ENCODE data around the gene PLP2.

PLP2 gene

GRCh38 chrX:49203536-49203935, 31.8 kb downstream of the PLP2 start:
- Histone ChIP-seq H3K27me3 (ENCODE audit: control insufficient read depth in 1 of 2, insufficient read depth in 2 of 2, low read length in 2 of 2) (peaks cover 0 to 13% of the 10 kb centered on the region in 2 donors), H3K4me3 (ENCODE audit: low read depth in 1 of 2, low read length in 2 of 2) (no peak overlapping the region), H3K4me1 (ENCODE audit: insufficient read depth, low read length) (no peaks in the 10 kb centered on the region), H3K36me3 (ENCODE audit: insufficient read depth, low read length) (no peaks in the 10 kb centered on the region), H3K9me3 (ENCODE audit: low read length) (no peaks in the 10 kb centered on the region), H3K9ac (ENCODE audit: low read length) (no peak overlapping the region), H3K27ac (ENCODE audit: low read depth, low read length) (no peak overlapping the region)

- Histone ChIP-seq H3K9me3 (ENCODE audit: low read length) (no peaks in the 10 kb centered on the region), H3K4me3 (ENCODE audit: low read depth in 1 of 2, low read length in 2 of 2) (no peak overlapping the region), H3K27ac (ENCODE audit: low read depth, low read length) (no peak overlapping the region), H3K27me3 (ENCODE audit: control insufficient read depth in 1 of 2, insufficient read depth in 2 of 2, low read length in 2 of 2) (peaks cover 0 to 13% of the 10 kb centered on the region in 2 donors), H3K4me1 (ENCODE audit: insufficient read depth, low read length) (no peaks in the 10 kb centered on the region), H3K9ac (ENCODE audit: low read length) (no peak overlapping the region), H3K36me3 (ENCODE audit: insufficient read depth, low read length) (no peaks in the 10 kb centered on the region)
Measured at GRCh38 chrX:49204017-49204416, 32.3 kb downstream of the PLP2 start.

- no peak overlapping the region for H3K4me3 ChIP-seq (ENCODE audit: low read depth in 1 of 2, low read length in 2 of 2)
- peaks cover 2 to 6% of the 10 kb centered on the region in 2 donors for H3K27me3 ChIP-seq (ENCODE audit: control insufficient read depth in 1 of 2, insufficient read depth in 2 of 2, low read length in 2 of 2)
- H3K27ac ChIP-seq (ENCODE audit: low read depth, low read length): no peak overlapping the region
- no peaks in the 10 kb centered on the region for H3K36me3 ChIP-seq (ENCODE audit: insufficient read depth, low read length)
- no peaks in the 10 kb centered on the region for H3K4me1 ChIP-seq (ENCODE audit: insufficient read depth, low read length)
- H3K9me3 ChIP-seq (ENCODE audit: low read length): no peaks in the 10 kb centered on the region
- no peak overlapping the region for H3K9ac ChIP-seq (ENCODE audit: low read length)
Measured at GRCh38 chrX:49204709-49205108, 33.0 kb downstream of the PLP2 start.

GRCh38 chrX:49205443-49205842, 33.7 kb downstream of the PLP2 start:
- Histone ChIP-seq H3K9ac (ENCODE audit: low read length) (no peak overlapping the region), H3K27me3 (ENCODE audit: control insufficient read depth in 1 of 2, insufficient read depth in 2 of 2, low read length in 2 of 2) (peaks cover 4% of the 10 kb centered on the region in 2 donors), H3K27ac (ENCODE audit: low read depth, low read length) (no peak overlapping the region), H3K36me3 (ENCODE audit: insufficient read depth, low read length) (no peaks in the 10 kb centered on the region), H3K4me3 (ENCODE audit: low read depth in 1 of 2, low read length in 2 of 2) (no peak overlapping the region), H3K9me3 (ENCODE audit: low read length) (no peaks in the 10 kb centered on the region), H3K4me1 (ENCODE audit: insufficient read depth, low read length) (no peaks in the 10 kb centered on the region)

GRCh38 chrX:49206543-49206942, 34.8 kb downstream of the PLP2 start:
- Histone ChIP-seq H3K4me1 (ENCODE audit: insufficient read depth, low read length) (no peaks in the 10 kb centered on the region), H3K27ac (ENCODE audit: low read depth, low read length) (no peak overlapping the region), H3K36me3 (ENCODE audit: insufficient read depth, low read length) (no peaks in the 10 kb centered on the region), H3K27me3 (ENCODE audit: control insufficient read depth in 1 of 2, insufficient read depth in 2 of 2, low read length in 2 of 2) (peaks cover 4% of the 10 kb centered on the region in 2 donors), H3K9ac (ENCODE audit: low read length) (no peak overlapping the region), H3K9me3 (ENCODE audit: low read length) (no peaks in the 10 kb centered on the region), H3K4me3 (ENCODE audit: low read depth in 1 of 2, low read length in 2 of 2) (no peak overlapping the region)

GRCh38 chrX:49208399-49208798, 36.7 kb downstream of the PLP2 start:
- Histone ChIP-seq H3K9ac (ENCODE audit: low read length) (no peak overlapping the region), H3K9me3 (ENCODE audit: low read length) (no peaks in the 10 kb centered on the region), H3K4me3 (ENCODE audit: low read depth in 1 of 2, low read length in 2 of 2) (no peak overlapping the region), H3K27me3 (ENCODE audit: control insufficient read depth in 1 of 2, insufficient read depth in 2 of 2, low read length in 2 of 2) (peaks cover 4% of the 10 kb centered on the region in 2 donors), H3K4me1 (ENCODE audit: insufficient read depth, low read length) (no peaks in the 10 kb centered on the region), H3K36me3 (ENCODE audit: insufficient read depth, low read length) (no peaks in the 10 kb centered on the region), H3K27ac (ENCODE audit: low read depth, low read length) (no peak overlapping the region)

- no peaks in the 10 kb centered on the region for H3K9me3 ChIP-seq (ENCODE audit: low read length)
- no peaks in the 10 kb centered on the region for H3K36me3 ChIP-seq (ENCODE audit: insufficient read depth, low read length)
- peaks cover 4% of the 10 kb centered on the region in 2 donors for H3K27me3 ChIP-seq (ENCODE audit: control insufficient read depth in 1 of 2, insufficient read depth in 2 of 2, low read length in 2 of 2)
- no peak overlapping the region for H3K9ac ChIP-seq (ENCODE audit: low read length)
- H3K4me3 ChIP-seq (ENCODE audit: low read depth in 1 of 2, low read length in 2 of 2): no peak overlapping the region
- no peak overlapping the region for H3K27ac ChIP-seq (ENCODE audit: low read depth, low read length)
- H3K4me1 ChIP-seq (ENCODE audit: insufficient read depth, low read length): no peaks in the 10 kb centered on the region
Measured at GRCh38 chrX:49209434-49210251, 37.9 kb downstream of the PLP2 start.

- Histone ChIP-seq H3K36me3 (ENCODE audit: insufficient read depth, low read length) (no peaks in the 10 kb centered on the region), H3K27me3 (ENCODE audit: control insufficient read depth in 1 of 2, insufficient read depth in 2 of 2, low read length in 2 of 2) (peaks cover 4% of the 10 kb centered on the region in 2 donors), H3K4me1 (ENCODE audit: insufficient read depth, low read length) (no peaks in the 10 kb centered on the region), H3K9ac (ENCODE audit: low read length) (no peak overlapping the region), H3K9me3 (ENCODE audit: low read length) (no peaks in the 10 kb centered on the region), H3K4me3 (ENCODE audit: low read depth in 1 of 2, low read length in 2 of 2) (no peak overlapping the region), H3K27ac (ENCODE audit: low read depth, low read length) (no peak overlapping the region)
Measured at GRCh38 chrX:49210406-49210805, 38.7 kb downstream of the PLP2 start.

- Histone ChIP-seq H3K9me3 (ENCODE audit: low read length) (no peaks in the 10 kb centered on the region), H3K4me1 (ENCODE audit: insufficient read depth, low read length) (no peaks in the 10 kb centered on the region), H3K36me3 (ENCODE audit: insufficient read depth, low read length) (no peaks in the 10 kb centered on the region), H3K27ac (ENCODE audit: low read depth, low read length) (no peak overlapping the region), H3K27me3 (ENCODE audit: control insufficient read depth in 1 of 2, insufficient read depth in 2 of 2, low read length in 2 of 2) (peaks cover 4% of the 10 kb centered on the region in 2 donors), H3K4me3 (ENCODE audit: low read depth in 1 of 2, low read length in 2 of 2) (no peak overlapping the region), H3K9ac (ENCODE audit: low read length) (no peak overlapping the region)
Measured at GRCh38 chrX:49211074-49211473, 39.4 kb downstream of the PLP2 start.

GRCh38 chrX:49212209-49212608, 40.5 kb downstream of the PLP2 start:
- H3K4me1 ChIP-seq (ENCODE audit: insufficient read depth, low read length): no peaks in the 10 kb centered on the region
- H3K9me3 ChIP-seq (ENCODE audit: low read length): no peaks in the 10 kb centered on the region
- H3K27ac ChIP-seq (ENCODE audit: low read depth, low read length): no peak overlapping the region

GRCh38 chrX:49212861-49213260, 41.2 kb downstream of the PLP2 start:
- Histone ChIP-seq H3K9ac (ENCODE audit: low read length) (no peak overlapping the region), H3K27ac (ENCODE audit: low read depth, low read length) (no peak overlapping the region), H3K4me3 (ENCODE audit: low read depth in 1 of 2, low read length in 2 of 2) (no peak overlapping the region), H3K36me3 (ENCODE audit: insufficient read depth, low read length) (no peaks in the 10 kb centered on the region), H3K27me3 (ENCODE audit: control insufficient read depth in 1 of 2, insufficient read depth in 2 of 2, low read length in 2 of 2) (peaks cover 4% of the 10 kb centered on the region in 2 donors), H3K4me1 (ENCODE audit: insufficient read depth, low read length) (no peaks in the 10 kb centered on the region), H3K9me3 (ENCODE audit: low read length) (no peaks in the 10 kb centered on the region)

More at GRCh38 chrX:49212209-49212608, 40.5 kb downstream of the PLP2 start:
- Histone ChIP-seq H3K9ac (ENCODE audit: low read length) (no peak overlapping the region), H3K27me3 (ENCODE audit: control insufficient read depth in 1 of 2, insufficient read depth in 2 of 2, low read length in 2 of 2) (peaks cover 4% of the 10 kb centered on the region in 2 donors), H3K4me3 (ENCODE audit: low read depth in 1 of 2, low read length in 2 of 2) (no peak overlapping the region), H3K36me3 (ENCODE audit: insufficient read depth, low read length) (no peaks in the 10 kb centered on the region)

GRCh38 chrX:49214416-49214815, 42.7 kb downstream of the PLP2 start:
- Histone ChIP-seq H3K9me3 (ENCODE audit: low read length) (no peaks in the 10 kb centered on the region), H3K4me3 (ENCODE audit: low read depth in 1 of 2, low read length in 2 of 2) (no peak overlapping the region), H3K9ac (ENCODE audit: low read length) (no peak overlapping the region), H3K27ac (ENCODE audit: low read depth, low read length) (no peak overlapping the region), H3K36me3 (ENCODE audit: insufficient read depth, low read length) (no peaks in the 10 kb centered on the region), H3K4me1 (ENCODE audit: insufficient read depth, low read length) (no peaks in the 10 kb centered on the region), H3K27me3 (ENCODE audit: control insufficient read depth in 1 of 2, insufficient read depth in 2 of 2, low read length in 2 of 2) (peaks cover 0 to 4% of the 10 kb centered on the region in 2 donors)

Data from muscle layer of colon (tissue), 2 donors.